ENCODE results near the gene SLC27A4. TPM values are rescaled to one million over a fixed set of nuclear protein-coding genes. Genes with fewer than 3 reads are reported as not detected.

SLC27A4 gene
- total RNA-seq, 1 experiment from 2014 or later: 18.8 TPM

GRCh38 chr9:128390150-128390812 lies 50.0 kb downstream of the SLC27A4 start:
- intact Hi-C loops (cut with micrococcal nuclease): no loop called here
- CTCF ChIA-PET: interaction anchor here (0.6 to 0.9 kb wide), 4 partner anchors 12 to 1125 kb away, joined by 3 read pairs; no protein-coding TSS in a partner anchor
- TF ChIP-seq, protein P1, sequence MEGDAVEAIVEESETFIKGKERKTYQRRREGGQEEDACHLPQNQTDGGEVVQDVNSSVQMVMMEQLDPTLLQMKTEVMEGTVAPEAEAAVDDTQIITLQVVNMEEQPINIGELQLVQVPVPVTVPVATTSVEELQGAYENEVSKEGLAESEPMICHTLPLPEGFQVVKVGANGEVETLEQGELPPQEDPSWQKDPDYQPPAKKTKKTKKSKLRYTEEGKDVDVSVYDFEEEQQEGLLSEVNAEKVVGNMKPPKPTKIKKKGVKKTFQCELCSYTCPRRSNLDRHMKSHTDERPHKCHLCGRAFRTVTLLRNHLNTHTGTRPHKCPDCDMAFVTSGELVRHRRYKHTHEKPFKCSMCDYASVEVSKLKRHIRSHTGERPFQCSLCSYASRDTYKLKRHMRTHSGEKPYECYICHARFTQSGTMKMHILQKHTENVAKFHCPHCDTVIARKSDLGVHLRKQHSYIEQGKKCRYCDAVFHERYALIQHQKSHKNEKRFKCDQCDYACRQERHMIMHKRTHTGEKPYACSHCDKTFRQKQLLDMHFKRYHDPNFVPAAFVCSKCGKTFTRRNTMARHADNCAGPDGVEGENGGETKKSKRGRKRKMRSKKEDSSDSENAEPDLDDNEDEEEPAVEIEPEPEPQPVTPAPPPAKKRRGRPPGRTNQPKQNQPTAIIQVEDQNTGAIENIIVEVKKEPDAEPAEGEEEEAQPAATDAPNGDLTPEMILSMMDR (IDR thresholded peaks at IDR 0.05; ENCODE audit: unreplicated experiment): no peak
- H3K36me3 Mint-ChIP-seq (ENCODE audit: insufficient read depth, unreplicated experiment): peaks cover 31% of the 10 kb centered on the region
- no peaks in the 10 kb centered on the region for H3K4me1 Mint-ChIP-seq (ENCODE audit: insufficient read depth, unreplicated experiment)
- H3K27me3 Mint-ChIP-seq (ENCODE audit: insufficient read depth, unreplicated experiment): no peaks in the 10 kb centered on the region
- no peak for DNase-seq (ENCODE audit: unreplicated experiment)
- H3K4me3 Mint-ChIP-seq (ENCODE audit: unreplicated experiment): no peak overlapping the region
- POLR2A ChIA-PET: no interaction called here
- no TSS peak for BruUV-seq (replicated peaks)
- H3K9me3 Mint-ChIP-seq (ENCODE audit: unreplicated experiment): no peaks in the 10 kb centered on the region
- no peak overlapping the region for H3K27ac Mint-ChIP-seq (ENCODE audit: low read depth, unreplicated experiment)

GRCh38 chr9:128390813-128391711 lies 50.7 kb downstream of the SLC27A4 start:
- H3K27ac Mint-ChIP-seq (ENCODE audit: low read depth, unreplicated experiment): no peak overlapping the region
- no peak for DNase-seq (ENCODE audit: unreplicated experiment)
- intact Hi-C loops (cut with micrococcal nuclease): no loop called here
- CTCF ChIA-PET: interaction anchor here (0.6 to 1.0 kb wide), 3 partner anchors 11 to 1124 kb away, joined by 3 to 4 read pairs (median 3); no protein-coding TSS in a partner anchor
- POLR2A ChIA-PET: no interaction called here
- TF ChIP-seq, protein P1 (IDR thresholded peaks at IDR 0.05; ENCODE audit: unreplicated experiment): no peak
- H3K4me3 Mint-ChIP-seq (ENCODE audit: unreplicated experiment): no peak overlapping the region
- H3K9me3 Mint-ChIP-seq (ENCODE audit: unreplicated experiment): no peaks in the 10 kb centered on the region
- H3K4me1 Mint-ChIP-seq (ENCODE audit: insufficient read depth, unreplicated experiment): no peaks in the 10 kb centered on the region
- H3K27me3 Mint-ChIP-seq (ENCODE audit: insufficient read depth, unreplicated experiment): no peaks in the 10 kb centered on the region
- no TSS peak for BruUV-seq (replicated peaks)
- H3K36me3 Mint-ChIP-seq (ENCODE audit: insufficient read depth, unreplicated experiment): peaks cover 31% of the 10 kb centered on the region

GRCh38 chr9:128391956-128392301 lies 51.6 kb downstream of the SLC27A4 start:
- H3K4me1 Mint-ChIP-seq (ENCODE audit: insufficient read depth, unreplicated experiment): no peaks in the 10 kb centered on the region
- POLR2A ChIA-PET: no interaction called here
- intact Hi-C loops (cut with micrococcal nuclease): no loop called here
- peaks cover 34% of the 10 kb centered on the region for H3K36me3 Mint-ChIP-seq (ENCODE audit: insufficient read depth, unreplicated experiment)
- H3K9me3 Mint-ChIP-seq (ENCODE audit: unreplicated experiment): no peaks in the 10 kb centered on the region
- peaks cover 5% of the 10 kb centered on the region for H3K27me3 Mint-ChIP-seq (ENCODE audit: insufficient read depth, unreplicated experiment)
- BruUV-seq (replicated peaks): no TSS peak
- TF ChIP-seq, protein P1 (IDR thresholded peaks at IDR 0.05; ENCODE audit: unreplicated experiment): no peak
- no peak overlapping the region for H3K4me3 Mint-ChIP-seq (ENCODE audit: unreplicated experiment)
- CTCF ChIA-PET: interaction anchor here (1.0 kb wide), 1 partner anchor 20 kb away, joined by 4 read pairs; no protein-coding TSS in a partner anchor
- no peak for DNase-seq (ENCODE audit: unreplicated experiment)
- H3K27ac Mint-ChIP-seq (ENCODE audit: low read depth, unreplicated experiment): no peak overlapping the region
